IPS-15b (cell line): ENCODE measurements around the gene COX6B1.
"Not testable (repeated sequence)": the region's sequence is repeated elsewhere in the genome, so short reads cannot be mapped to it uniquely, and the experiment has no call there.

ENCODE experiments used
- H3K27me3 ChIP-seq: one replicate; pipeline ENCODE4 v1.6.1; 2013; ENCODE audit warnings: low read length; ENCODE audit not compliant: control insufficient read depth, insufficient read depth
- H3K36me3 ChIP-seq: one replicate; pipeline ENCODE4 v1.6.1; 2013; ENCODE audit warnings: low read length; ENCODE audit not compliant: control insufficient read depth, insufficient read depth
- H3K4me1 ChIP-seq: one replicate; pipeline ENCODE4 v1.6.1; 2013; ENCODE audit warnings: mild to moderate bottlenecking, low read length; ENCODE audit not compliant: control insufficient read depth, insufficient read depth
- H3K4me3 ChIP-seq: one replicate; pipeline ENCODE4 v1.5.1; 2013; ENCODE audit warnings: low read depth, low read length
- H3K9ac ChIP-seq: one replicate; pipeline ENCODE4 v1.6.1; 2013; ENCODE audit warnings: low read depth, mild to moderate bottlenecking, low read length
- H3K9me3 ChIP-seq: one replicate; pipeline ENCODE4 v1.6.1; 2013; ENCODE audit warnings: mild to moderate bottlenecking, low read length; ENCODE audit not compliant: control insufficient read depth, insufficient read depth

COX6B1 gene

DNA sequence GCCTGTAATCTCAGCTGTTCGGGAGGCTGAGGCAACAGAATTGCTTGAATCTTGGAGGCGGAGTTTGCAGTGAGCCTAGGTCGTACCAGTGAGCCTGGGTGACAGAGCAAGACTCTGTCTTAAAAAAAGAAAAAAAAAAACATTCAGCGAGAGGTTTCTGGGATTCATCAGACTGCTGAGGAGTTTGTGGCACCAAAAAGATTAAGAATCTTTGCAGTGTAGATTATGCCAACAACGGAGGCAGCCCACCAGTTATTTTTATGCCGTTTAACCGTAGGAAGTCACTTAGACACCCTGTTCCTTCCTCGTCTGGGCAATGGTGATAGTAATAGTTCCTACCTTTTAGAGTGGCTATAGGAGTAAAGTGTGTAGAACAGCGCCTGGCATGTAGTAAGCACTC lies 2.5 kb downstream of the COX6B1 start:
- Histone ChIP-seq H3K9me3 (no peaks in the 10 kb centered on the region), H3K36me3 (peaks cover 21% of the 10 kb centered on the region), H3K4me1 (no peaks in the 10 kb centered on the region), H3K9ac (no peak overlapping the region), H3K27me3 (peaks cover 12% of the 10 kb centered on the region), H3K4me3 (no peak overlapping the region)

DNA sequence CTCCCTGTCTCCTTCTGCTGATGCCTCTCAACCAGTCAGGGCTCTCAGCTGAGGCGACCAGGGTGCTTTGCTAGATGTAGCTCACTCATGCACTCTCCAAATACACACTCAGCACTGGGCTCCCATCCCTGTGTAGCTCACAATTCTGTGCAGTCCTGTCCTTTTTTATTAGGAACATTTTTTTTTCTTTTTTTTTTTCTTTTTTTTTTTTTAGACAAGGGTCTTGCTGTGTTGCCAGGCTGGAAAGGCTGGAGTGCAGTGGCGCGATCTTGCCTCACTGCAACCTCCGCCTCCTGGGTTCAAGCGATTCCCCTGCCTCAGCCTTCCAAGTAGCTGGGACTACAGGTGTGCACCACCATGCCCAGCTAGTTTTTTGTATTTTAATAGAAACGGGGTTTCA lies 6.7 kb downstream of the COX6B1 start:
- not testable (repeated sequence) for H3K9me3 ChIP-seq, H3K4me1 ChIP-seq, H3K4me3 ChIP-seq, H3K27me3 ChIP-seq, H3K9ac ChIP-seq
- H3K36me3 ChIP-seq, result peaks cover 36% of the 10 kb centered on the region

DNA sequence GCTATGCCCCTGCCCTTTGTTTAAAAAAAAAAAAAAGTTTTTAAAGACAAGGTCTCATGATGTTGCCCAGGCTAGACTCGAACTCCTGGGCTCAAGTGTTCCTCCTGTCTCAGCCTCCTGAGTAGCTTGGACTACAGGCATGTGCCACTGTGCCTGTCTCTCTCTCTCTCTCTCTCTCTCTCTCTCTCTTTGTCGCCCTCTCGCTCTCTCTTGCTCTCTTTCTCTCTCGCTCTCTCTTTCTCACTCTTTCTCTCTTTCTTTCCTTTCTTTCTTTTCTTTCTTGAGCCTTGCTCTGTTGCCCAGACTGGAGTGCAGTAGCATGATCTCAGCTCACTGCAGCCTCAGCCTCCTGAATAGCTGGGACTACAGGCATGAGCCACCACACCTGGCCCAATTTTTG lies 7.5 kb downstream of the COX6B1 start:
- Histone ChIP-seq H3K36me3 (peaks cover 36% of the 10 kb centered on the region), H3K9me3 (no peaks in the 10 kb centered on the region), H3K27me3 (no peaks in the 10 kb centered on the region), H3K4me1 (no peaks in the 10 kb centered on the region), H3K4me3 (no peak overlapping the region), H3K9ac (no peak overlapping the region)

DNA sequence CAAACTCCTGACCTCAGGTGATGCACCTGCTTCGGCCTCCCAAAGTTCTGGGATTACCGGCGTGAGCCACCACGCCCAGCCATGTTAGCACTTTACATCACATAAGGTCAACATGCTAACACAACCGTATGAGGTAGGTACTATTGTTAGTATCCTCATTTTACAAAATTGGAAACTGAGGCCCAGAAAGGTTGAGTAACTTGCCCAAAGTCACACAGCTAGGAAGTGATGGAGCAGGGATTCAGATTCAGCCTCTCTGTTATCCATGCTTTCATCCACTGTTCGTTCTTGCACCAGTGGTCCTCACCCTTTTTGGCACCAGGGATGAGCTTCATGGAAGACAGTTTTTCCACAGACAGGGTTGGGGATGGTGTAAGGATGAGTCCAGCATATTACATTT lies 8.6 kb downstream of the COX6B1 start:
- Histone ChIP-seq H3K27me3 (no peaks in the 10 kb centered on the region), H3K9ac (no peak overlapping the region), H3K36me3 (peaks cover 31% of the 10 kb centered on the region), H3K9me3 (no peaks in the 10 kb centered on the region), H3K4me3 (no peak overlapping the region), H3K4me1 (no peaks in the 10 kb centered on the region)

DNA sequence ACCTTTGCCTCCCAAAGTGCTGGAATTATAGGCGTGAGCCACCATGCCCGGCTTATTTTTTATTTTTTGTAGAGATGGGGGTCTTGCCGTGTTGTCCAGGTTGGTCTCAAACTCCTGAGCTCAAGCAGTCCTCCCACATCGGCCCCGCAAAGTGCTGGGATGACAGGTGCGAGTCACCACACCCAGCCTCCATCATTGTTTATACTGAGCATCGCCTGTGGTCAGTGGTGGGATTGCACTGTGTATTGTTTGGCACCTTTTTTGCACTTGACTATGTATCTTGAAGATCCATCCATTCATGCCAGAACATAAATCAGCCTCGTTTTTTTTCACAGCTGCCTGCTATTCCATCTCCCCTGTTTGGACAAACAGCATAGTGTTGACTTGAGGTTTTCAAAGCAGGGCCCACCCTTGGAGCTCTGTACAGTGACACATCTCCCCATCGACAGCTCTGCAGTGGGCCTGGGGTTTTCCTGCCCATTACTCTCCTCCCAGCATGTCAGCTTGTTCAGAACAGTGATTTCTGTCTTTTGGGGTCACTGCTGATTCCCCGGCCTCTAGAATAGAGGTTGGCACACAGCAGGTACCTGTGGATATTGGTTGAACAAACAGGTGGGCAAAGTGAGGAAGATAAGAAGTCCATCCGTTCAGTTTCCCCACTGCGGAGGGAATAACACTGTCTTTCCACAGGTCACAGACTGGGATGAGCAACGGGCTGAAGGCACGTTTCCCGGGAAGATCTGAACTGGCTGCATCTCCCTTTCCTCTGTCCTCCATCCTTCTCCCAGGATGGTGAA lies 10.0 kb downstream of the COX6B1 start:
- no peaks in the 10 kb centered on the region for H3K27me3 ChIP-seq
- peaks cover 27% of the 10 kb centered on the region for H3K36me3 ChIP-seq
- H3K4me3 ChIP-seq, result no peak overlapping the region
- H3K9ac ChIP-seq, result no peak overlapping the region
- H3K9me3 ChIP-seq, result no peaks in the 10 kb centered on the region
- no peaks in the 10 kb centered on the region for H3K4me1 ChIP-seq

DNA sequence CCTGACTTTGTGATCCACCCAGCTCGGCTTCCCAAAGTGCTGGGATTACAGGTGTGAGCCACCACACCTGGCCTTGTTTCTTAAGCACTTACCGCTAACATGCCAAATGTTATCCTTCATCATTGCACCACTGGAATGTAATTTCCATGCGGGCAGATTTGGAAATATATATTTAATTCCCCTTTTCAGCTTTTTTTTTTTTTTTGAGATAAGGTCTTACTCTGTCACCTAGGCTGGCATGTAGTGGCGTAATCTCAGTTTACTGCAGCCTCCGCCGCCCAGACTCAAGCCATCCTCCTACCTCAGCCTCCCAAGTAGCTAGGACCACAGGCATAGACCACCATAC lies 13.8 kb downstream of the COX6B1 start:
- Histone ChIP-seq H3K27me3 (no peaks in the 10 kb centered on the region), H3K9me3 (no peaks in the 10 kb centered on the region), H3K36me3 (peaks cover 6% of the 10 kb centered on the region), H3K9ac (no peak overlapping the region), H3K4me3 (no peak overlapping the region), H3K4me1 (no peaks in the 10 kb centered on the region)

DNA sequence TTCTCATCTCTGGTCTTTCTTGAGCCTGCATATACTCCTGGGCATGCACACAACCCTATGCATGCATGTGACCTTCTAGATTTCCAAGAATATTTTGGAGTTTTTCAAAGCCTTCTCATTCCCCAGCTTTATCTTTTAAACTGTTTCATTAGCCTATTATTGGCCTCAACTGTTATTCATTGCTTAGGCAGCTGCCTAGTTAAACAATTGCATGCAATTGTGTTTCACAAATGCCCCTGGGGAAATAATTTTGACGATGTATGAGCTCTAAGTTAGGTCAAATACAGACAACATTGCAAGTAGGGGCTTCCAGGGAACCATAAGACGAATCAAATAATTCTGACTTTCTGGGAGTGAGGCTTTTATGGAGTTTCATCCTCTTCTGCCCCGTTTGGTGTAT lies 15.9 kb downstream of the COX6B1 start:
- H3K36me3 ChIP-seq, result no peaks in the 10 kb centered on the region
- H3K4me3 ChIP-seq, result no peak overlapping the region
- no peaks in the 10 kb centered on the region for H3K9me3 ChIP-seq
- no peak overlapping the region for H3K9ac ChIP-seq
- H3K4me1 ChIP-seq, result no peaks in the 10 kb centered on the region
- peaks cover 2% of the 10 kb centered on the region for H3K27me3 ChIP-seq

DNA sequence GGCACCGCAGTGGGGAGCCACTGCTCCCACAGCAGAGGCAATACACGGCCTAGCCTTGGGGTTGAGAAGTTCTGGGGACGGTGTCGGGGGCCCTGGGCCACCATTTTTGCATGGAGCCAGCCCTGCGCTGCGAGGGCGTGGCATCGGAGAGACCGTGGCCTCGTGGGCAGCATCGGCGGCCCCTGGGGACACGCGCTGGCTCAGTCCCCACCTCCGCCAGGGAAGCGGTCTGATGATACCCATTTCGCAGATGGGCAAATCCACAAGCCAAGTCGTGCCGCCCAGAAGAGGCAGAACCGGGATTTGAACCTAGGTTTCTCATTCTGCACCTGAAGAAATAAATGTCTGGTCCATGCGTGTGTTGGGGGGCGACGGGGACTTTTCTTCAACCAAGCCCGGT lies 17.0 kb downstream of the COX6B1 start:
- Histone ChIP-seq H3K27me3 (peaks cover 9% of the 10 kb centered on the region), H3K9ac (no peak overlapping the region), H3K4me3 (no peak overlapping the region), H3K36me3 (no peaks in the 10 kb centered on the region), H3K4me1 (no peaks in the 10 kb centered on the region), H3K9me3 (no peaks in the 10 kb centered on the region)

DNA sequence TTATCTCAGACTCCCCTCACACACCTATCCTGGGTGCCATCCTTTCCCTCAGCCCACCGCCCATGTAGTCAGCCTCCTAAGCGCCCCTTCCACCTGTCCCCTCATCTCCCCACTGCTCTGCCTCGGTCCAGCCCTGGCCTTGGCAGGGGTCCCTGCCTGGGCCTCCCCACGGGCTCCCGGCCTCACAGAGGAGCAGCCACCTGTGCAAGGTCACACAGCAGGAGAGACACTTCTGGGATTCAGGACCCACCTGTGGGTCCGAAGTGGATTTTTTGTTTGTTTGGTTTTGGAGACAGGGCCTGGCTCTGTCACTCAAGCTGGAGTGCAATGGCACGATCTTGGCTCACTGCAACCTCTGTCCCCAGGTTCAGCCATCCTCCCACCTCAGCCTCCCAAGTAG lies 17.5 kb downstream of the COX6B1 start:
- H3K9me3 ChIP-seq, result no peaks in the 10 kb centered on the region
- no peak overlapping the region for H3K4me3 ChIP-seq
- H3K27me3 ChIP-seq, result peaks cover 9% of the 10 kb centered on the region
- H3K4me1 ChIP-seq, result no peaks in the 10 kb centered on the region
- H3K36me3 ChIP-seq, result no peaks in the 10 kb centered on the region
- no peak overlapping the region for H3K9ac ChIP-seq

DNA sequence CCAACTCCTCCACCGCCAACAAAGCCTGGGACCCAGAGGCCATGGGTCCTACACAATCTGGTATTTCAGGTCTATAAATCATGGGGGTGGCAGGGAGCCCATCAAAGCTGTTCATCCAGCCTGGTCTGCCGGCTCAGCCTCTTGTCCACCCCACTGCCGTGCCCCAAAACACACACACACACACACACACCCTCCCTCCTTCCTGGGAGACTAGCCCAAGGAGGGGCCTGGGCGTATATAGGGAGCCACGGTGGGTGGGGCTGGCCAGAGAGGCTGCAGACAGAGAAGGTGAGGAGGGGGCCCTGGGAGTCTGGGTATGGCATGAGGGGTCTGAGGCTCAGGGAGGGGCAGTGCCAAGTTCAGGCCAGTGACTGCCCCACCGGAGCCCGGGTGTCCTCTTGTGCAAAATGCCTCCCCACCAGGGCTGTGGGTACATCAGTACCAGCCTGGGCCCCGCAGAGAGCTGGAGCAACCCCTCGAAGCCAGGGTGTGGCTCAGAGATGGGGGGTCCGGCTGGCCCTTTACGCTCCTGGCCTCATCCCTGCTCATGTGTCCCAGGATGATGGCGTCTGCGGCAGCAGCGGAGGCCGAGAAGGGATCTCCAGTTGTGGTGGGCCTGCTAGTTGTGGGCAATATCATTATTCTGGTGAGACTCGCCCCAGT lies 18.3 kb downstream of the COX6B1 start, which contains the start of gene UPK1A:
Gene UPK1A, plus strand, starts transcription at position 267 of the 663 bp plus-strand sequence. Its CDS starts 296 bp downstream, at position 563.
- no peak within 1 kb of the TSS for H3K9ac ChIP-seq
- peaks cover 9% of the 10 kb centered on the region for H3K27me3 ChIP-seq
- no peaks in the 10 kb centered on the region for H3K36me3 ChIP-seq
- H3K4me3 ChIP-seq, result no peak within 1 kb of the TSS
- no peaks in the 10 kb centered on the region for H3K9me3 ChIP-seq
- no peaks in the 10 kb centered on the region for H3K4me1 ChIP-seq

DNA sequence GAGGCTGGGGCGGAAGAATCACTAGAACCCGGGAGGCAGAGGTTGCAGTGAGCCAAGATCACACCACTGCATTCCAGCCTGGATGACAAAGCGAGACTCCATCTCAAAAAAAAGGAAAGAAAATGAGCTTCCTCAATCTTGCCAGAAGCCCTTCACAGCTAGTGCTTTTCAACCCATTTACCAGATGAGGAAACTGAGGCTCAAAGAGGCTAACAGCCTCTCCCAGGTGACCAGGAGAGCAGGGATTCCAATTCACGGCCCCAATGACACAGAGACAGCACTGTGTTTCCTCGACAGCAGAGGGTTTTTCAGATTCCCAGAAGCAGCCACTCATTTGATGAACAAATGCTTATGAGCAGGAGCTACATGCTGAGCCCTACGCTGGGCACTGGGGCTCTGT lies 21.4 kb downstream of the COX6B1 start:
- Histone ChIP-seq H3K27me3 (peaks cover 13% of the 10 kb centered on the region), H3K9ac (no peak overlapping the region), H3K4me1 (no peaks in the 10 kb centered on the region), H3K9me3 (no peaks in the 10 kb centered on the region), H3K4me3 (no peak overlapping the region), H3K36me3 (no peaks in the 10 kb centered on the region)

DNA sequence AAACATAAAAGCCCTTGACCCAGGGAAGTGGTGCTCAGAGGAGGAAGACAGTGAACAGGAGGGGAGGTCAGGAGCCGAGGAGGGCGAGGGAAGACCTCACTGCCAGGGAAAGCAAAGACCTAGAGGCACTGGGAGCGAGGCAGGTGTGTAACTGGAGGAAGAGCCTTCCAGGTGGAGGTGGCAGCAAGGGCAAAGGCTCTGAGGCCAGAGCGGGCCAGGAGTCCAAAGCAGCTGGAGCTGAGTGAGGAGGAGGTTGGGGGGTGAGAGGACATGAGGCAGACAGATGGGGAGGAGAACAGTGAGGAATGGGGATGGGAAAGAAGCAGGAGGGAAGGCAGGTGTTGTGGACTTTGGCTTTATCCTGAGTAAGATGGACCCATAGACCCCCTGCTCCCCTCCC lies 21.9 kb downstream of the COX6B1 start:
- H3K4me1 ChIP-seq, result no peaks in the 10 kb centered on the region
- H3K27me3 ChIP-seq, result peaks cover 13% of the 10 kb centered on the region
- no peak overlapping the region for H3K4me3 ChIP-seq
- no peaks in the 10 kb centered on the region for H3K9me3 ChIP-seq
- H3K9ac ChIP-seq, result no peak overlapping the region
- H3K36me3 ChIP-seq, result no peaks in the 10 kb centered on the region
